GM10248 (cell line): ENCODE results near the gene UBE2J1.

Source experiments
- CTCF ChIA-PET: fragments of 300-600 bp; sonication (Branson Sonifier 250); formaldehyde crosslinking; extraction: SDS; loops from one replicate; lab custom pipeline; 2021; ENCODE audit warnings: antibody characterized with exemption; lab: Yijun Ruan, JAX
- POLR2A ChIA-PET: fragments of 350-650 bp; sonication (Branson Sonifier 250); formaldehyde crosslinking; extraction: SDS; loops from one replicate; lab custom pipeline; 2020; ENCODE audit warnings: antibody characterized with exemption; lab: Yijun Ruan, JAX
- DNase-seq: peaks from one replicate; pipeline ENCODE4 v3.0.0; 2012; ENCODE audit errors: extremely low spot score
- TF ChIP-seq, protein P1 (sequence below): IDR thresholded peaks from 2 replicates; pipeline ENCODE4 v1.5.1; 2012; ENCODE audit warnings: mild to moderate bottlenecking, low read depth; ENCODE audit errors: extremely low read depth, missing control alignments, control extremely low read depth

The UBE2J1 gene

DNA sequence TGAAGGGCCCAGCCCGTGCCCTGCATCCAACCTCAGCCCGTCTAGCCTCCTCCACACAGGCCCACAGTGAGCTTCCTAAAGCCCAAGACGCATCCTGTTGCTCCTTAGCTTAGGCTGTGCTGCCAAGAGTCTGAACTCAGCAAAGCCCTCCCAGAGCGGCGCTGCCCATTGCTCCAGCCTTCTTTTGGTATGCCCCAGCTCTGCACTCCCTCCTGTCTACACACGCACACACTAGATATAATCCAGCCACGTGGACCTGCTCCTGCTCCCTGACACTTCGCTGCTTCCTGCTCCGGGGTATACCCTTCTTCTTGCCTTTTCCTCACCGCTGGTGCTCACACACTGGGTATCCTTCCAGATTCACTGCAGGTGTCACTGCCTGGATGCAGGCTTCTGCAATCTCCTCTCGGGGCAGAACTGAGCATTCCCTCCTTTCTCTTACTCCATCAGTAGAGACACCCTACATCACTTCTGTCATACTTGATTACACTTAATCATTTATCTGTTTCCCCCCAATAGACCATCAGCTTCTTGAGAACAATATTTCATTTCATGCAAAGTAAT, 61.2 kb downstream of the UBE2J1 start:
- ChIA-PET CTCF (interaction anchor here (1.2 to 3.1 kb wide), 4 partner anchors 9 to 81 kb away, joined by 3 to 16 read pairs (median 6); no protein-coding TSS in a partner anchor), POLR2A (no interaction called here)
- TF ChIP-seq, protein P1, sequence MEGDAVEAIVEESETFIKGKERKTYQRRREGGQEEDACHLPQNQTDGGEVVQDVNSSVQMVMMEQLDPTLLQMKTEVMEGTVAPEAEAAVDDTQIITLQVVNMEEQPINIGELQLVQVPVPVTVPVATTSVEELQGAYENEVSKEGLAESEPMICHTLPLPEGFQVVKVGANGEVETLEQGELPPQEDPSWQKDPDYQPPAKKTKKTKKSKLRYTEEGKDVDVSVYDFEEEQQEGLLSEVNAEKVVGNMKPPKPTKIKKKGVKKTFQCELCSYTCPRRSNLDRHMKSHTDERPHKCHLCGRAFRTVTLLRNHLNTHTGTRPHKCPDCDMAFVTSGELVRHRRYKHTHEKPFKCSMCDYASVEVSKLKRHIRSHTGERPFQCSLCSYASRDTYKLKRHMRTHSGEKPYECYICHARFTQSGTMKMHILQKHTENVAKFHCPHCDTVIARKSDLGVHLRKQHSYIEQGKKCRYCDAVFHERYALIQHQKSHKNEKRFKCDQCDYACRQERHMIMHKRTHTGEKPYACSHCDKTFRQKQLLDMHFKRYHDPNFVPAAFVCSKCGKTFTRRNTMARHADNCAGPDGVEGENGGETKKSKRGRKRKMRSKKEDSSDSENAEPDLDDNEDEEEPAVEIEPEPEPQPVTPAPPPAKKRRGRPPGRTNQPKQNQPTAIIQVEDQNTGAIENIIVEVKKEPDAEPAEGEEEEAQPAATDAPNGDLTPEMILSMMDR, result no peak
- DNase-seq, result no peak

DNA sequence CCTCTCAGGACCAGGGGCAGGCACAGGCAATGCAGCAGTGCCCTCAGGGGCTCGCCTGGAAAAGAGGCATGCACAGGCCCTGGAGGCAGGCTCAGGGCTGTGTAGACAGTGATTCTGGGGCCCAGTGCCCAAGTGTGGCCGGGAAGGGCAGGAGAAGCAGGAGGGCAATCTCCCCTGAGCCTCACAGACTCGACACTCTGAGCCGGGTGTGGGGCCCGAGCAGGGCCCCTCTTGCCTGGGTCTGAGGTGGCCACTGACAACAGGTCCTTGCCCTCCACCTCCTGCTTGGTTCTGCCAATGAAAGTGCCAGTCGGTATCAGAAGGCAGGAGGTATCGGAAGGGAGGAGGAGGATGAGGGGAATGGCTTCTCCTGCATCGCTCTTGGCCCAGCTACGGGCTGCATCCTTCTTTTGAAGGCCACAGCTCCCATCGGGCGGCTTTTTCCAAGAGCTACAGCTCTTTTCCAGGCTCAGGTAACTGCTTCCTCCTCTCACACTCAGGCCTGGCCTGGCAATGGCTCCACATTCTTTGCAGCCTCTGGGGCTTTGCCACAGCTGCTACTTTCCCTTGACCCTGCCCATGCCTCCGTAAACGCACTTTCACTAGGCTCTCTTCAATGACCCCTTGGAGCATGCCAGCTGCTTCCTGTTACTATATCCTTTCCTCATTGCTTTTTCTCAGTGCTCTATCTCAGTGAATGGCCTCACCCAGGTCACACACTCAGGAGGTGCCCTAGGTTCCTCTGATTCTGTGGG, 61.9 kb downstream of the UBE2J1 start:
- CTCF ChIA-PET, result interaction anchor here (1.2 to 3.1 kb wide), 4 partner anchors 8 to 81 kb away, joined by 3 to 16 read pairs (median 6); no protein-coding TSS in a partner anchor
- TF ChIP-seq, protein P1, result no peak
- no peak for DNase-seq
- POLR2A ChIA-PET, result no interaction called here

DNA sequence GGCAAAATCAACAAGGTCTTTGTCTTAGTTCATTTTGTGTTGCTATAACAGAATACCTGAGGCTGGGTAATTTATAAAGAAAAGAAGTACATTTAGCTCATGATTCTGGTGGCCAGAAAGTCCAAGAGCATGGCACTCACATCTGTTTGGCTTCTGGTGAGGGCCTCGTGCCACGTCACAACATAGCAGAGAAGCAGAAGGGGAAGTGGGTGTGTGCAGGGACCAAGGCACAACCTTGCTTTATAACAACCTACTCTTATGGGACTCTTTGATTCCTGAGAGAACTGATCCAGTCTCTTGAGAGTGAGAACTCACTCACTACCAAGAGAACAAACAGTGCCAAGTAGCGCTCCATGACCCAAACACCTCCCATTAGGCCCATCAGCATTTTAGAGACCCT, 62.8 kb downstream of the UBE2J1 start:
- ChIA-PET POLR2A (no interaction called here), CTCF (interaction anchor here (2.3 to 3.5 kb wide), 2 partner anchors 9 to 83 kb away, joined by 8 to 13 read pairs; no protein-coding TSS in a partner anchor)
- TF ChIP-seq, protein P1, result no peak
- DNase-seq, result no peak

DNA sequence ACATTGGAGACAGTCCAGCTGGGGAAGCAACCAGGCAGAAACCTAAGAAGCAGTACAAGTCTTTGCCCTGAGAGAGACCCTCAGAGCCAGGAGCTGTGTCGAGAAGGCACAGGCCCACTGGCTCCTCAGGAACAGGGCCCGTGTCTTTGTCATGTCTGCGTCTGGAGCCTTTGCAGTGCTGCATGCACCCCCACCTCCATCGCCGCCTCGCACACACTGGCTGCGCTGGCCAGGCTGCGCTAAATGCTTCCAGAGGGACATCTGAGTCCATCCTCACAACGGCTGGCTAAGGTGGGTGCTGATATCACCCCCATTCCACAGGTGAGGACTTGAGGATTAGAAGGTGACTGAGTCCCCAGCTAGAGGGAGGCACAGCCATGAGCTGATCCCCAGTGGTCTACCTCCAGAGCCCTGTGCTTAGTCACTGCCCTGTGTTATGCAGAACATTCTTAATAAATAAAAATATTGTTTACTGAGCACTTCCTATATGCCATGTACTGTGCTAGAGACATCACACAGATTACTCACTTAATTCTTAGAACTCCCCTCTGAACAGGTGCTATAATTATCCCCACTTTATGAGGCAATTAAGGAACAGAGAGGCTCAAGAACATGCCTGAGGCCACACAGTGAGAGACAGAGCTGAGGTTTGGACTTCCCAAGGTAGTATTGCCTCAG, 65.0 kb downstream of the UBE2J1 start:
- CTCF ChIA-PET, result interaction anchor here (1.1 to 3.5 kb wide), 7 partner anchors 9 to 305 kb away, joined by 3 to 13 read pairs (median 3); no protein-coding TSS in a partner anchor
- DNase-seq, result no peak
- POLR2A ChIA-PET, result no interaction called here
- TF ChIP-seq, protein P1, result no peak

DNA sequence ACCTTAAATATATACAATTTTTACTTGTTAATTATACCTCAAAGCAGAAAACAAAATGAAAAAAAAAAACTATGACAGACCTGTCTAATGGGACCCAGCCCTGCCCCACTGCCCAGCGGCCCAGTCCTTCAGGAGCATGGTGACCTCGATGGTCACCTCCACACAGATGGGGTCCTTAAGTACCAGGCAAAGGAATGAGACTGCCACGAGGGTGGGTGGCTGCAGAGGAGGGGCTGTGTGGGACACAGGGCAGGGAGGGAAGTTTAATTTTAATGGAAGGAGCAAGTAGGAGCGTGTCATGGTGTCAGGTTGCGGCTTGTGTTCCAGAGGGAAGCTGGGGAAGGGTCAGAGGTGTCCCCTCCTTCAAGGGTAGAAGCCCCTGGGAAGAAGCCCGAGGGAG, 66.0 kb downstream of the UBE2J1 start:
- DNase-seq, result no peak
- TF ChIP-seq, protein P1, result no peak
- ChIA-PET POLR2A (no interaction called here), CTCF (interaction anchor here (0.8 to 3.5 kb wide), 5 partner anchors 9 to 164 kb away, joined by 3 to 13 read pairs (median 3); no protein-coding TSS in a partner anchor)
